ENCODE results near the gene DDIT4. TPM values are rescaled to one million over a fixed set of nuclear protein-coding genes. Genes with fewer than 3 reads are reported as not detected.

Gene DDIT4
- total and polyA plus RNA-seq, 3 donors from 2014 or later: 46.6 to 94.3 (median 69.6) TPM

DNA sequence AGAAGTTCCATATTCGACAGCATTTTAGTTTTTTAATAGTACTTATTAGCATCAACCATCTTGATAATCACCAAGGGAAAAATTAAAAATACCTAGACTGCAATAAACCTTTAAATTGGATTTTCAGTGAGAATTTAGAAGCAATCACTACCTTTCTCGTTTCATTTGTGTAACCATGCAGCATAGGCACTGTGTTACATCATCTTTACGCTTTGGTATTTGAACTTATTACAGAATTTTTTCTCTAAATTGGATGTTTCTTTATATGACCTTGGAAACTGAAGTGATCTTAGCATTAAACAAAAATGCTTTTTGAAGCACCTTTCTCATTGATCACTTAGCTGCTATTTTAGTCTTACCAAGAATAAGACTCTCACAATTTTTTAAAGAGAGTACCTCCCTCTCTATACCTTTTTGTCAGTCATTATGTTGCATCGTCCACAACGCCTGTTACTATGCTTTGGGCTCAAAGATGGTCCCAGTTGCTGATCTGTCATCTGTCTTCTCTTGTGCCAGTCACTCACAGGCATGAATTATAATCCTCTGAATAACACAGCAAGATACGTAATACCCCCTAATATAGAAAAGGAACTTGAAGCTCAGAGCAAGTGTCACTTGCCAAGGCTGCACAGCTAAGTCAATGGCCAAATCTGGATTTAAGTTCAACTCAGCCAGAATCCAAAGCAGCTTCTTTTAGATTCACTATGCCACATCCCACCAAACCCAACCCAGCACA, 38.0 kb upstream of the DDIT4 start:
- no peaks in the 10 kb centered on the region for H3K4me1 ChIP-seq
- no peak for TF ChIP-seq POLR2A (IDR thresholded peaks at IDR 0.05)
- TF ChIP-seq, protein P1, sequence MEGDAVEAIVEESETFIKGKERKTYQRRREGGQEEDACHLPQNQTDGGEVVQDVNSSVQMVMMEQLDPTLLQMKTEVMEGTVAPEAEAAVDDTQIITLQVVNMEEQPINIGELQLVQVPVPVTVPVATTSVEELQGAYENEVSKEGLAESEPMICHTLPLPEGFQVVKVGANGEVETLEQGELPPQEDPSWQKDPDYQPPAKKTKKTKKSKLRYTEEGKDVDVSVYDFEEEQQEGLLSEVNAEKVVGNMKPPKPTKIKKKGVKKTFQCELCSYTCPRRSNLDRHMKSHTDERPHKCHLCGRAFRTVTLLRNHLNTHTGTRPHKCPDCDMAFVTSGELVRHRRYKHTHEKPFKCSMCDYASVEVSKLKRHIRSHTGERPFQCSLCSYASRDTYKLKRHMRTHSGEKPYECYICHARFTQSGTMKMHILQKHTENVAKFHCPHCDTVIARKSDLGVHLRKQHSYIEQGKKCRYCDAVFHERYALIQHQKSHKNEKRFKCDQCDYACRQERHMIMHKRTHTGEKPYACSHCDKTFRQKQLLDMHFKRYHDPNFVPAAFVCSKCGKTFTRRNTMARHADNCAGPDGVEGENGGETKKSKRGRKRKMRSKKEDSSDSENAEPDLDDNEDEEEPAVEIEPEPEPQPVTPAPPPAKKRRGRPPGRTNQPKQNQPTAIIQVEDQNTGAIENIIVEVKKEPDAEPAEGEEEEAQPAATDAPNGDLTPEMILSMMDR (IDR thresholded peaks at IDR 0.05): no peak
- no peak for DNase-seq
- no peaks in the 10 kb centered on the region for H3K36me3 ChIP-seq (ENCODE audit: low read depth, missing control alignments)
- intact Hi-C loops (cut with DNase I; ENCODE audit: low total_unique reads): no loop called here
- H3K27me3 ChIP-seq: no peaks in the 10 kb centered on the region
- H3K4me3 ChIP-seq: no peak overlapping the region
- H3K27ac ChIP-seq: no peak overlapping the region
- no peaks in the 10 kb centered on the region for H3K9me3 ChIP-seq
- WGBS, 2 donors: 87 to 90% methylated on average over 6 of the region's 6 CpGs

DNA sequence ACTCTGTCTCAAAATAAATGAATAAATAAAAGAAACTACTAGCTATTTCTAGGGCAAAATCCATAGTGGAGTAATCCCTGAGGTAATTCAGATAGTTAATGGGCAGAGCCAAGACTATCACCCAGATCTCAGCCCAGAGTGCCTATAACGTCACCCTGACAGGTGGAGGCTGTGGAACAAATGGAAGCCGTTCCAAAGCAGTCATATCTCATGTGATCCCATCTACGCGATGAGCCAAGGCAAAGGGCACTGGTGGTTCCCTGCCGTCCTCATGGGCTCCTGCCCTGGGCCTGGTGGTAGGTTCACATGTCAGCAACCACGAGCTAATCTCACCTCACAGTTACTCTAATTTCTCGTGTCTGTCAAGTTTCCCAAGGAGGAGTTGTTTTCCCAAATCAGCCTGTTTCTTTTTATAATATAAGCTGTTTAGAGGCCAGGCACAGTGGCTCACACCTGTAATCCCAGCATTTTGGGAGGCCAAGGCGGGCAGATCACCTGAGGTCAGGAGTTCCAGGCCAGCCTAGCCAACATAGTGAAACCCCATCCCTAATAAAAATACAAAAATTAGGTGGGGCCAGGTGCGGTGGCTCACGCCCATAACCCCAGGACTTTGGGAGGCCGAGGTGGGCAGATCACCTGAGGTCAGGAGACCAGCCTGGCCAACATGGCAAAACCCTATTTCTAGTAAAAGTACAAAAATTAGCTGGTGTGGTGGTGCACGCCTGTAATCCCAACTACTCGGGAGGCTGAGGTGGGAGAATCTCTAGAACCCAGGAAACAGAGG, 35.1 kb upstream of the DDIT4 start:
- H3K4me1 ChIP-seq: peaks cover 18% of the 10 kb centered on the region
- H3K27ac ChIP-seq: no peak overlapping the region
- TF ChIP-seq POLR2A (IDR thresholded peaks at IDR 0.05): no peak
- TF ChIP-seq, protein P1 (IDR thresholded peaks at IDR 0.05): no peak
- intact Hi-C loops (cut with DNase I; ENCODE audit: low total_unique reads): no loop called here
- whole genome bisulfite sequencing, 2 donors: 87 to 92% methylated on average over 13 of the region's 13 CpGs
- no peaks in the 10 kb centered on the region for H3K36me3 ChIP-seq (ENCODE audit: low read depth, missing control alignments)
- H3K9me3 ChIP-seq: no peaks in the 10 kb centered on the region
- H3K27me3 ChIP-seq: no peaks in the 10 kb centered on the region
- no peak overlapping the region for H3K4me3 ChIP-seq
- DNase-seq: no peak

DNA sequence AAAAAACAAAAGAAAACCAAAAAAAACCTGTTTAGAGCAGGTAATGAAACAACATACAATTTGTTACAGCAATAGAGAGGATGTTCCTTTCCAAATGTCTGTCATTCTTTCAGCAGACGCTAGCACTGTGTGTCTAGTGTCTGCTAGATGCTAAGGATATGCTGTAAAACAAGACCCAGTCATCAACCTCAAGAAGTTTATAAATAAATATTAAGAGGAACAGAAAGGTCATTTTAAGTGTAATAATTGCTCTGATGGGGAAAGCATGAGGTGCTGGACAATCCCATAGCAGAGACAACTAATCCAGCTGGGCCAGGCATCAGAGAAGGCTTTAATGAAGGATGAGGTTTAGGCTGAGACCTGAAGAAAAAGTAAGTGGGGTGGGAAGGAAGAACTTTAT, 34.3 kb upstream of the DDIT4 start:
- Histone ChIP-seq H3K27ac (no peak overlapping the region), H3K36me3 (ENCODE audit: low read depth, missing control alignments) (no peaks in the 10 kb centered on the region), H3K27me3 (no peaks in the 10 kb centered on the region), H3K4me3 (no peak overlapping the region), H3K9me3 (no peaks in the 10 kb centered on the region), H3K4me1 (peaks cover 26% of the 10 kb centered on the region)
- intact Hi-C loops (cut with DNase I; ENCODE audit: low total_unique reads): no loop called here
- DNase-seq: no peak
- no peak for TF ChIP-seq POLR2A (IDR thresholded peaks at IDR 0.05)
- TF ChIP-seq, protein P1 (IDR thresholded peaks at IDR 0.05): no peak
- 75 to 77% methylated on average over 1 of the region's 1 CpG for WGBS, 2 donors

DNA sequence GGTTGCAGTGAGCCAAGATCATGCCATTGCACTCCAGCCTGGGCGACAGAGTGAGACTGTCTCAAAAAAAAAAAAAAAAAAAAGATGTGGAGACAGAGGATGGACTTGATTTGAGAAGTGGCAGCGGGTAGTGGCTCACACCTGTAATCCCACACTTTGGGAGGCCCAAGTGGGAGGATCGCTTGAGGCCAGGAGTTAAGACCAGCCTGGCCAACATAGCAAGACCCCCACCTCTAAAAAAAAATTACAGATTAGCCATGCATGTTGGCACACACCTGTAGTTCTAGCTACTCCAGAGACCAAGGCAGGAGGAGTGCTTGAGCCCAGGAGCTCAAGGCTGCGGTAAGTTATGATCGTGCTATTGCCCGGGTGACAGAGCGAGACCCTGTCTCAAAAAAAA, 33.4 kb upstream of the DDIT4 start:
- H3K4me1 ChIP-seq: peaks cover 36% of the 10 kb centered on the region
- DNase-seq: no peak
- no peak overlapping the region for H3K4me3 ChIP-seq
- H3K27me3 ChIP-seq: no peaks in the 10 kb centered on the region
- H3K36me3 ChIP-seq (ENCODE audit: low read depth, missing control alignments): no peaks in the 10 kb centered on the region
- intact Hi-C loops (cut with DNase I; ENCODE audit: low total_unique reads): no loop called here
- no peak overlapping the region for H3K27ac ChIP-seq
- 94 to 96% methylated on average over 7 of the region's 7 CpGs for WGBS, 2 donors
- H3K9me3 ChIP-seq: no peaks in the 10 kb centered on the region
- TF ChIP-seq POLR2A (IDR thresholded peaks at IDR 0.05): no peak
- TF ChIP-seq, protein P1 (IDR thresholded peaks at IDR 0.05): no peak

All from testis (tissue), 3 donors.